KOPT-K1 (cell line): Measurements from ENCODE around the gene TTLL10.
"Not testable (repeated sequence)": the region's sequence is repeated elsewhere in the genome, so short reads cannot be mapped to it uniquely, and the experiment has no call there.

ENCODE experiments used
- H3K27ac ChIP-seq: fragments of 200-600 bp; sonication (generic); 2 replicates; pipeline ENCODE4 v1.5.1; 2016; ENCODE audit warnings: antibody characterized with exemption, mild to moderate bottlenecking, low read depth, low read length; ENCODE audit not compliant: poor library complexity, severe bottlenecking
- H3K36me3 ChIP-seq: fragments of 200-600 bp; sonication (generic); 2 replicates; pipeline ENCODE4 v1.5.1; 2017; ENCODE audit warnings: antibody characterized with exemption, mild to moderate bottlenecking, low read length, moderate library complexity; ENCODE audit not compliant: insufficient read depth
- H3K9me3 ChIP-seq: fragments of 200-600 bp; sonication (generic); 2 replicates; pipeline ENCODE4 v1.5.1; 2017; ENCODE audit warnings: antibody characterized with exemption, low read length, mild to moderate bottlenecking; ENCODE audit not compliant: insufficient read depth, poor library complexity, severe bottlenecking

TTLL10 gene

GRCh38 chr1:1170215-1171091 is 3.2 kb upstream of the TTLL10 start:
- Histone ChIP-seq H3K27ac (no peak overlapping the region), H3K36me3 (no peaks in the 10 kb centered on the region), H3K9me3 (no peaks in the 10 kb centered on the region)

GRCh38 chr1:1171161-1171545 is 2.5 kb upstream of the TTLL10 start:
- Histone ChIP-seq H3K27ac (no peak overlapping the region), H3K9me3 (no peaks in the 10 kb centered on the region), H3K36me3 (no peaks in the 10 kb centered on the region)

GRCh38 chr1:1171546-1172340 is 1.9 kb upstream of the TTLL10 start:
- Histone ChIP-seq H3K9me3 (no peaks in the 10 kb centered on the region), H3K36me3 (no peaks in the 10 kb centered on the region), H3K27ac (no peak overlapping the region)

GRCh38 chr1:1173061-1173792 is 453 bp upstream of the TTLL10 start:
- no peaks in the 10 kb centered on the region for H3K9me3 ChIP-seq
- H3K27ac ChIP-seq, result no peak overlapping the region
- H3K36me3 ChIP-seq, result no peaks in the 10 kb centered on the region

GRCh38 chr1:1175221-1176062 is 1.8 kb downstream of the TTLL10 start:
- Histone ChIP-seq H3K27ac (peak overlapping the region; percentile 9), H3K9me3 (no peaks in the 10 kb centered on the region), H3K36me3 (no peaks in the 10 kb centered on the region)

- H3K9me3 ChIP-seq, result not testable (repeated sequence)
Observed at GRCh38 chr1:1176063-1176761, 2.5 kb downstream of the TTLL10 start.

GRCh38 chr1:1176931-1177330 is 3.3 kb downstream of the TTLL10 start:
- H3K36me3 ChIP-seq, result no peaks in the 10 kb centered on the region
- H3K27ac ChIP-seq, result no peak overlapping the region
- H3K9me3 ChIP-seq, result no peaks in the 10 kb centered on the region

More at GRCh38 chr1:1176063-1176761, 2.5 kb downstream of the TTLL10 start:
- H3K27ac ChIP-seq, H3K36me3 ChIP-seq: not testable (repeated sequence)

- H3K36me3 ChIP-seq, result no peaks in the 10 kb centered on the region
- no peak overlapping the region for H3K27ac ChIP-seq
- no peaks in the 10 kb centered on the region for H3K9me3 ChIP-seq
Observed at GRCh38 chr1:1177452-1178206, 3.9 kb downstream of the TTLL10 start.

- H3K27ac ChIP-seq, result no peak overlapping the region
- no peaks in the 10 kb centered on the region for H3K36me3 ChIP-seq
- no peaks in the 10 kb centered on the region for H3K9me3 ChIP-seq
Observed at GRCh38 chr1:1178794-1179331, 5.2 kb downstream of the TTLL10 start.

GRCh38 chr1:1179346-1179982 is 5.8 kb downstream of the TTLL10 start:
- no peak overlapping the region for H3K27ac ChIP-seq
- H3K9me3 ChIP-seq, result no peaks in the 10 kb centered on the region
- no peaks in the 10 kb centered on the region for H3K36me3 ChIP-seq

- Histone ChIP-seq H3K9me3 (no peaks in the 10 kb centered on the region), H3K27ac (no peak overlapping the region), H3K36me3 (no peaks in the 10 kb centered on the region)
Observed at GRCh38 chr1:1179983-1180861, 6.5 kb downstream of the TTLL10 start.
